HepG2 (cell line): ENCODE results near the gene GRID1. TPM values are rescaled to one million over a fixed set of nuclear protein-coding genes. Genes with fewer than 3 reads are reported as not detected.

Experiments
- ATAC-seq: fragments of 200-7000 bp; cut with Tn5 transposase; 3 replicates; pipeline ENCODE4 v1.9.1; 2020; ENCODE audit warnings: mild to moderate bottlenecking, moderate library complexity
- BruUV-seq: library from RNA; stranded (reverse); fragments of 400-500 nt; replicated peaks from 2 replicates; lab custom pipeline; 2021; lab: Mats Ljungman, UMichigan
- CTCF ChIA-PET: fragments of 300-600 bp; formaldehyde crosslinking; extraction: SDS; loops from one replicate; lab custom pipeline; 2021; ENCODE audit warnings: low total read pairs, inconsistent platforms, low intra/inter-chr PET ratio; lab: Yijun Ruan, JAX
- POLR2A ChIA-PET: fragments of 350-600 bp; sonication (Branson Sonifier 250); formaldehyde crosslinking; loops from one replicate; lab custom pipeline; 2020; ENCODE audit warnings: antibody characterized with exemption, inconsistent platforms; lab: Yijun Ruan, JAX
- DNase-seq: peaks from one replicate; pipeline ENCODE4 v3.0.0-alpha.2; 2015; ENCODE audit warnings: low spot score
- FAIRE-seq: peaks from 3 replicates; lab custom pipeline; 2011; peaks lifted over from hg19 to GRCh38; lab: Jason Lieb, UNC
- H2AFZ ChIP-seq: one replicate; pipeline ENCODE4 v1.6.1; 2011; ENCODE audit warnings: low read length, inconsistent platforms
- H3K27ac ChIP-seq: fragments of 300-600 bp; 3 replicates; pipeline ENCODE4 v1.8.0; 2011; ENCODE audit warnings: mixed run types, mild to moderate bottlenecking, mixed read lengths, low read length, inconsistent platforms; ENCODE audit not compliant: insufficient read depth; ENCODE audit errors: extremely low read length
- H3K27me3 ChIP-seq, 2 experiments: fragments of 200-600 bp in 1 of 2; 2 replicates in 1 of 2; 3 replicates in 1 of 2; pipeline versions ENCODE4 v1.6.0 to v1.8.0; 2011; ENCODE audit warnings: low read length in 2 of 2, mild to moderate bottlenecking in 2 of 2, moderate library complexity in 2 of 2, inconsistent platforms in 1 of 2; ENCODE audit not compliant: insufficient read depth in 2 of 2, control insufficient read depth in 1 of 2
- H3K36me3 ChIP-seq, 2 experiments: fragments of 200-600 bp in 1 of 2; replicated peaks in 1 of 2; 2 replicates in 1 of 2; 3 replicates in 1 of 2; pipeline versions ENCODE4 v1.5.1 to v1.8.0; 2011; ENCODE audit warnings: low read length in 2 of 2, inconsistent platforms in 1 of 2; ENCODE audit not compliant: insufficient read depth in 2 of 2, control insufficient read depth in 1 of 2
- H3K4me1 ChIP-seq: 2 replicates; pipeline ENCODE4 v1.5.1; 2012; ENCODE audit warnings: low read length, inconsistent platforms; ENCODE audit not compliant: insufficient read depth
- H3K4me2 ChIP-seq: 2 replicates; pipeline ENCODE4 v1.6.0; 2011; ENCODE audit warnings: low read depth, low read length, inconsistent platforms
- H3K4me3 ChIP-seq, 3 experiments: fragments of 200-600 bp in 1 of 3; sonication (generic), shearing (Covaris generic) in 1 of 3; replicated peaks in 1 of 3; 2 replicates each; pipeline ENCODE4 v1.5.1; 2011 to 2016; ENCODE audit warnings: low read length in 3 of 3, inconsistent platforms in 2 of 3, low read depth in 2 of 3, mild to moderate bottlenecking in 2 of 3, control low read depth in 1 of 3, mixed read lengths in 1 of 3; ENCODE audit not compliant: insufficient read depth in 1 of 3
- H3K79me2 ChIP-seq: one replicate; pipeline ENCODE4 v1.6.1; 2011; ENCODE audit warnings: low read length, inconsistent platforms; ENCODE audit not compliant: insufficient read depth
- H3K9ac ChIP-seq: 2 replicates; pipeline ENCODE4 v1.6.0; 2011; ENCODE audit warnings: mild to moderate bottlenecking, low read depth, low read length, inconsistent platforms; ENCODE audit not compliant: insufficient read depth
- H3K9me3 ChIP-seq: 2 replicates; pipeline ENCODE4 v1.5.1; 2012; ENCODE audit warnings: mild to moderate bottlenecking, low read length
- H4K20me1 ChIP-seq: 2 replicates; pipeline ENCODE4 v1.6.0; 2011; ENCODE audit warnings: inconsistent platforms, mild to moderate bottlenecking, low read length, moderate library complexity; ENCODE audit not compliant: insufficient read depth
- ATF3 ChIP-seq: sonication (generic); formaldehyde crosslinking; IDR thresholded peaks from 2 replicates; pipeline ENCODE4 v1.4.0; 2020; ENCODE audit warnings: missing genetic modification reagents
- CENPBD1 ChIP-seq: sonication (generic); formaldehyde crosslinking; IDR thresholded peaks from 2 replicates; pipeline ENCODE4 v1.8.0; 2022; ENCODE audit warnings: missing genetic modification reagents, low read depth, mild to moderate bottlenecking, borderline replicate concordance
- ELF4 ChIP-seq: sonication (generic); formaldehyde crosslinking; IDR thresholded peaks from 2 replicates; pipeline ENCODE4 v1.5.0; 2020; ENCODE audit warnings: missing genetic modification reagents, mild to moderate bottlenecking, moderate library complexity, borderline replicate concordance
- HDAC1 ChIP-seq: sonication (generic); formaldehyde crosslinking; IDR thresholded peaks from 2 replicates; pipeline ENCODE4 v1.5.1; 2020; ENCODE audit warnings: mild to moderate bottlenecking, missing genetic modification reagents
- HMG20A ChIP-seq: IDR thresholded peaks from 2 replicates; pipeline ENCODE4 v1.6.1; 2016; ENCODE audit warnings: borderline replicate concordance
- NCOR1 ChIP-seq: fragments of 200-600 bp; sonication (generic); IDR thresholded peaks from 2 replicates; pipeline ENCODE4 v1.7.0; 2017; ENCODE audit warnings: antibody characterized with exemption, low read length, borderline replicate concordance
- NFE2L2 ChIP-seq: fragments of 150-350 bp; IDR thresholded peaks from 2 replicates; pipeline ENCODE4 v1.6.1; 2014; ENCODE audit warnings: low read length
- NR2C2 ChIP-seq: sonication (generic); formaldehyde crosslinking; IDR thresholded peaks from 2 replicates; pipeline ENCODE4 v1.4.0; 2020; ENCODE audit warnings: missing genetic modification reagents, mild to moderate bottlenecking, moderate library complexity, borderline replicate concordance
- PLRG1 ChIP-seq: fragments of 450-650 bp; conservative IDR thresholded peaks from 2 replicates; pipeline ENCODE4 v1.6.1; 2016
- YY1 ChIP-seq: IDR thresholded peaks from 2 replicates; pipeline ENCODE4 v1.6.1; 2011; ENCODE audit warnings: low read length, low read depth, moderate library complexity, mild to moderate bottlenecking; ENCODE audit not compliant: insufficient read depth, insufficient replicate concordance
- ZNF124 ChIP-seq: sonication (generic); formaldehyde crosslinking; IDR thresholded peaks from 2 replicates; pipeline ENCODE4 v1.4.0; 2020; ENCODE audit warnings: missing genetic modification reagents
- ZNF205 ChIP-seq: IDR thresholded peaks from 2 replicates; pipeline ENCODE4 v1.6.1; 2018; ENCODE audit warnings: missing biosample characterization, missing genetic modification reagents
- ZNF484 ChIP-seq: sonication (generic); formaldehyde crosslinking; IDR thresholded peaks from 2 replicates; pipeline ENCODE4 v1.5.1; 2020; ENCODE audit warnings: mild to moderate bottlenecking, low read depth, missing genetic modification reagents, borderline replicate concordance
- ZNF672 ChIP-seq: sonication (generic); formaldehyde crosslinking; IDR thresholded peaks from 2 replicates; pipeline ENCODE4 v1.8.1; 2022; ENCODE audit warnings: missing genetic modification reagents
- ZNF724P ChIP-seq: sonication (generic); formaldehyde crosslinking; IDR thresholded peaks from 2 replicates; pipeline ENCODE4 v1.8.0; 2022; ENCODE audit warnings: missing genetic modification reagents, borderline replicate concordance
- ZNF747 ChIP-seq: sonication (generic); formaldehyde crosslinking; IDR thresholded peaks from 2 replicates; pipeline ENCODE4 v1.8.1; 2023; ENCODE audit warnings: missing genetic modification reagents, mild to moderate bottlenecking, borderline replicate concordance
- WGBS: methylation state at CpG from one replicate; pipeline ENCODE4 v1.1.6; 2017; ENCODE audit warnings: low lambda C conversion rate; 5-methylcytosine and 5-hydroxymethylcytosine counted together
- in situ Hi-C: cut with HindIII; loops from 2 replicates; pipeline ENCODE4 v1.10.0; 2017; ENCODE audit warnings: low pct_unique_long_range_greater_than_20kb; ENCODE audit not compliant: extremely low pct_ligation_motif_present
- intact Hi-C: fragments of 100-400 bp; cut with micrococcal nuclease; formaldehyde crosslinking; loops from one replicate; pipeline ENCODE4 v1.10.0; 2022; ENCODE audit not compliant: unreplicated experiment
- polyA plus RNA-seq, 8 experiments: library from polyadenylated mRNA; depleted of rRNA in 3 of 8; stranded (reverse) in 7 of 8; unstranded in 1 of 8; fragments of >200 nt; fragmentation: Illumina TruSeq in 4 of 8; extraction: Trizol in 4 of 8; gene quantifications; 2 replicates each; pipeline versions ENCODE4 v1.2.1 to v1.2.3, GENCODE V29; 2011 to 2016; ENCODE audit warnings: low read depth in 4 of 8, missing spikeins in 1 of 8, mixed read lengths in 1 of 8; ENCODE audit not compliant: insufficient read depth in 1 of 8
- total RNA-seq, 5 experiments: library from RNA; depleted of rRNA; stranded (reverse); fragments of >200 nt; fragmentation: Illumina TruSeq; extraction: Trizol; gene quantifications; 2 replicates each; pipeline ENCODE4 v1.2.3, GENCODE V29; 2016; ENCODE audit warnings: low read depth in 1 of 5

GRID1 gene
- total and polyA plus RNA-seq, 2 of the 13 experiments (the other 11 are each of a cell fraction or from before 2014, with no cell fraction given): 0.05 TPM; not detected in 1

- in situ Hi-C loops (no loop called here), intact Hi-C loops (no loop called here)
- Histone ChIP-seq H3K9ac (no peak overlapping the region), H3K36me3 (no peaks in the 10 kb centered on the region), H2AFZ (no peak overlapping the region), H3K4me2 (peak overlapping the region; percentile 52; the same call in 1 of the 2 replicates), H3K9me3 (no peaks in the 10 kb centered on the region), H3K4me1 (peaks cover 33% of the 10 kb centered on the region), H3K27ac (no peak overlapping the region), H4K20me1 (no peaks in the 10 kb centered on the region), H3K27me3 (peaks cover 5 to 6% of the 10 kb centered on the region in 2 experiments; a peak in 3 of 5 replicates), H3K4me3 (no peak overlapping the region), H3K79me2 (no peaks in the 10 kb centered on the region)
- ATAC-seq (no peak), FAIRE-seq (no peak), DNase-seq (no peak)
- TF ChIP-seq YY1: no peak
- TF ChIP-seq ZNF484 (CRISPR knock-in tag): no peak
- no peak for TF ChIP-seq NR2C2 (CRISPR knock-in tag)
- no peak for TF ChIP-seq NFE2L2
- TF ChIP-seq ZNF724P (CRISPR knock-in tag): no peak
- no peak for TF ChIP-seq NCOR1
- no peak for TF ChIP-seq ZNF124 (CRISPR knock-in tag)
- no peak for TF ChIP-seq HDAC1 (CRISPR knock-in tag)
- no peak for TF ChIP-seq PLRG1
- no peak for TF ChIP-seq ZNF747
- no peak for TF ChIP-seq ZNF205
- TF ChIP-seq ZNF672 (CRISPR knock-in tag): no peak
- TF ChIP-seq HMG20A: no peak
- TF ChIP-seq ATF3: no peak
- TF ChIP-seq CENPBD1 (CRISPR knock-in tag): no peak
- TF ChIP-seq ELF4 (CRISPR knock-in tag): no peak
- CTCF ChIA-PET: no interaction called here
- 27% methylated on average over 4 of the region's 4 CpGs for WGBS
- POLR2A ChIA-PET: no interaction called here
- BruUV-seq: no TSS peak
Observed at GRCh38 chr10:86167762-86168128, 198.8 kb downstream of the GRID1 start.
